Measurements from ENCODE around the gene TPGS1. TPM values are rescaled to one million over a fixed set of nuclear protein-coding genes. Genes with fewer than 3 reads are reported as not detected.

TPGS1 gene
- 10 to 100 TPM; 10.9 to 15.6 (median 14.7) TPM for total RNA-seq
- 21.3 TPM for polyA plus RNA-seq
- long read RNA-seq, donor 1, transcript TPGS1-201 (2 exons, 1,114 nt) = major isoform, 36 of 38 reads
- long read RNA-seq, donor 1, partial matches to known transcripts = 0 of 38 reads
- long read RNA-seq, donor 1, other reads (novel, unspliced or antisense) = 1 of 38 reads
- long read RNA-seq, donor 2, transcript TPGS1-201 (2 exons, 1,114 nt) = major isoform, 28 of 31 reads
- long read RNA-seq, donor 2, partial matches to known transcripts = 0 of 31 reads
- long read RNA-seq, donor 2, other reads (novel, unspliced or antisense) = 3 of 31 reads
- long read RNA-seq, donor 3, partial matches to known transcripts = 0 of 5 reads
- long read RNA-seq, donor 3, other reads (novel, unspliced or antisense) = 0 of 5 reads
- long read RNA-seq, donor 4, transcript TPGS1-201 (2 exons, 1,114 nt) = major isoform, 19 of 22 reads
- long read RNA-seq, donor 4, partial matches to known transcripts = 2 of 22 reads
- long read RNA-seq, donor 4, other reads (novel, unspliced or antisense) = 1 of 22 reads

GRCh38 chr19:507286-508203 is at the start of gene TPGS1:
Gene TPGS1 (plus strand): TSS chr19:507497. CDS start chr19:507507, 10 bp downstream.
- H3K27me3 ChIP-seq (ENCODE audit: control insufficient read depth, insufficient read depth) = no peaks in the 10 kb centered on the region
- intact Hi-C loops (cut with DNase I) = no loop called here
- peak within 1 kb of the TSS; percentile 57 for H3K4me3 ChIP-seq (ENCODE audit: low read length)
- no peaks in the 10 kb centered on the region for H3K9me3 ChIP-seq (ENCODE audit: control insufficient read depth, low read length)
- DNase-seq (peak; percentile 79 to 97 (median 96)), ATAC-seq (peak; percentile 92 to 94)
- H3K4me1 ChIP-seq (ENCODE audit: control insufficient read depth, insufficient read depth, low read length) = no peaks in the 10 kb centered on the region
- peak within 1 kb of the TSS; percentile 84 for H3K27ac ChIP-seq (ENCODE audit: low read length)
- under 1% methylated on average over 81 of the region's 81 CpGs for WGBS

GRCh38 chr19:457636-458035 is 49.7 kb upstream of the TPGS1 start:
- peak in 2 of 3 donors; percentile 53 to 62 for DNase-seq
- WGBS = 96% methylated on average over 30 of the region's 30 CpGs
- Histone ChIP-seq H3K27me3 (ENCODE audit: control insufficient read depth, insufficient read depth) (no peaks in the 10 kb centered on the region), H3K9me3 (ENCODE audit: control insufficient read depth, low read length) (no peaks in the 10 kb centered on the region), H3K4me1 (ENCODE audit: control insufficient read depth, insufficient read depth, low read length) (no peaks in the 10 kb centered on the region), H3K27ac (ENCODE audit: low read length) (no peak overlapping the region), H3K4me3 (ENCODE audit: low read length) (no peak overlapping the region)
- ATAC-seq = no peak
- intact Hi-C loops (cut with DNase I) = no loop called here

- ATAC-seq (no peak), DNase-seq (peak in 2 of 3 donors; percentile 48 to 54)
- WGBS = 98% methylated on average over 89 of the region's 89 CpGs
- no peaks in the 10 kb centered on the region for H3K27me3 ChIP-seq (ENCODE audit: control insufficient read depth, insufficient read depth)
- H3K27ac ChIP-seq (ENCODE audit: low read length) = no peak overlapping the region
- H3K4me3 ChIP-seq (ENCODE audit: low read length) = no peak overlapping the region
- no peaks in the 10 kb centered on the region for H3K4me1 ChIP-seq (ENCODE audit: control insufficient read depth, insufficient read depth, low read length)
- no peaks in the 10 kb centered on the region for H3K9me3 ChIP-seq (ENCODE audit: control insufficient read depth, low read length)
- intact Hi-C loops (cut with DNase I) = no loop called here
Observed at GRCh38 chr19:458091-459042, 48.9 kb upstream of the TPGS1 start.

GRCh38 chr19:459724-460511 is 47.4 kb upstream of the TPGS1 start:
- Histone ChIP-seq H3K9me3 (ENCODE audit: control insufficient read depth, low read length) (no peaks in the 10 kb centered on the region), H3K4me3 (ENCODE audit: low read length) (peak overlapping the region; percentile 95), H3K4me1 (ENCODE audit: control insufficient read depth, insufficient read depth, low read length) (no peaks in the 10 kb centered on the region), H3K27me3 (ENCODE audit: control insufficient read depth, insufficient read depth) (no peaks in the 10 kb centered on the region), H3K27ac (ENCODE audit: low read length) (peak overlapping the region; percentile 68)
- ATAC-seq (peak; percentile 80 to 84), DNase-seq (peak; percentile 72 to 93 (median 88))
- WGBS = 2% methylated on average over 66 of the region's 66 CpGs
- intact Hi-C loops (cut with DNase I) = no loop called here

- DNase-seq (peak; percentile 53 to 86 (median 81)), ATAC-seq (peak; percentile 35 to 53)
- peak within 1 kb of the TSS; percentile 95 for H3K4me3 ChIP-seq (ENCODE audit: low read length)
- H3K27ac ChIP-seq (ENCODE audit: low read length) = peak within 1 kb of the TSS; percentile 68
- no peaks in the 10 kb centered on the region for H3K27me3 ChIP-seq (ENCODE audit: control insufficient read depth, insufficient read depth)
- intact Hi-C loops (cut with DNase I) = no loop called here
- under 1% methylated on average over 85 of the region's 85 CpGs for whole genome bisulfite sequencing
- H3K9me3 ChIP-seq (ENCODE audit: control insufficient read depth, low read length) = no peaks in the 10 kb centered on the region
- no peaks in the 10 kb centered on the region for H3K4me1 ChIP-seq (ENCODE audit: control insufficient read depth, insufficient read depth, low read length)
Observed at GRCh38 chr19:460877-461720, 46.2 kb upstream of the TPGS1 start, which contains the start of gene SHC2. Gene SHC2 (minus strand): TSS chr19:461033. CDS start chr19:460996, 37 bp downstream.

- WGBS = 6% methylated on average over 60 of the region's 60 CpGs
- peak; percentile 40 to 48 for ATAC-seq
- no peak overlapping the region for H3K27ac ChIP-seq (ENCODE audit: low read length)
- H3K4me1 ChIP-seq (ENCODE audit: control insufficient read depth, insufficient read depth, low read length) = no peaks in the 10 kb centered on the region
- H3K4me3 ChIP-seq (ENCODE audit: low read length) = peak overlapping the region; percentile 95
- H3K9me3 ChIP-seq (ENCODE audit: control insufficient read depth, low read length) = no peaks in the 10 kb centered on the region
- intact Hi-C loops (cut with DNase I) = no loop called here
- peak; percentile 33 to 68 (median 64) for DNase-seq
- H3K27me3 ChIP-seq (ENCODE audit: control insufficient read depth, insufficient read depth) = no peaks in the 10 kb centered on the region
Observed at GRCh38 chr19:461721-462551, 45.4 kb upstream of the TPGS1 start.

GRCh38 chr19:463483-464207 is 43.7 kb upstream of the TPGS1 start:
- Histone ChIP-seq H3K4me3 (ENCODE audit: low read length) (no peak overlapping the region), H3K27ac (ENCODE audit: low read length) (no peak overlapping the region), H3K27me3 (ENCODE audit: control insufficient read depth, insufficient read depth) (no peaks in the 10 kb centered on the region), H3K9me3 (ENCODE audit: control insufficient read depth, low read length) (no peaks in the 10 kb centered on the region), H3K4me1 (ENCODE audit: control insufficient read depth, insufficient read depth, low read length) (no peaks in the 10 kb centered on the region)
- ATAC-seq (no peak), DNase-seq (peak in 2 of 3 donors; percentile 49 to 56)
- 80% methylated on average over 35 of the region's 35 CpGs for WGBS
- intact Hi-C loops (cut with DNase I) = no loop called here

- Histone ChIP-seq H3K4me3 (ENCODE audit: low read length) (no peak overlapping the region), H3K9me3 (ENCODE audit: control insufficient read depth, low read length) (no peaks in the 10 kb centered on the region), H3K4me1 (ENCODE audit: control insufficient read depth, insufficient read depth, low read length) (no peaks in the 10 kb centered on the region), H3K27ac (ENCODE audit: low read length) (no peak overlapping the region), H3K27me3 (ENCODE audit: control insufficient read depth, insufficient read depth) (no peaks in the 10 kb centered on the region)
- ATAC-seq (no peak), DNase-seq (peak in 2 of 3 donors; percentile 24 to 44)
- intact Hi-C loops (cut with DNase I) = no loop called here
- WGBS = 94% methylated on average over 9 of the region's 9 CpGs
Observed at GRCh38 chr19:464208-464545, 43.1 kb upstream of the TPGS1 start.
